Measurements from ENCODE around the gene SERPINA4. TPM values are rescaled to one million over a fixed set of nuclear protein-coding genes. Genes with fewer than 3 reads are reported as not detected.

SERPINA4 gene
- total and polyA plus RNA-seq, 2 experiments from 2014 or later = not detected

GRCh38 chr14:94574336-94574735, 13.1 kb downstream of the SERPINA4 start:
- H3K27me3 Mint-ChIP-seq (ENCODE audit: insufficient read depth, low read depth, poor library complexity) = peaks cover 4% of the 10 kb centered on the region
- Histone ChIP-seq H3K79me2 (replicated peaks; ENCODE audit: insufficient read depth) (no peaks in the 10 kb centered on the region), H3K27ac (ENCODE audit: low read depth) (no peak overlapping the region), H3K36me3 (ENCODE audit: insufficient read depth) (no peaks in the 10 kb centered on the region), H2AFZ (no peak overlapping the region), H3K27me3 (ENCODE audit: insufficient read depth) (no peaks in the 10 kb centered on the region), H3K4me2 (no peak overlapping the region), H3F3A (replicated peaks; ENCODE audit: low read depth) (no peaks in the 10 kb centered on the region), H3K9me2 (ENCODE audit: insufficient read depth) (no peaks in the 10 kb centered on the region; the same call in 1 of the 2 replicates), H3K4me3 (no peak overlapping the region), H4K20me1 (replicated peaks; ENCODE audit: insufficient read depth) (no peaks in the 10 kb centered on the region), H3K4me1 (ENCODE audit: insufficient read depth) (no peaks in the 10 kb centered on the region)
- H3K36me3 Mint-ChIP-seq (ENCODE audit: low read depth) = no peaks in the 10 kb centered on the region
- H3K4me3 Mint-ChIP-seq = no peak overlapping the region
- no peak overlapping the region for H3K27ac Mint-ChIP-seq
- H3K9me3 Mint-ChIP-seq = peaks cover 6% of the 10 kb centered on the region; the same call in 1 of the 3 replicates
- H3K4me1 Mint-ChIP-seq = no peaks in the 10 kb centered on the region
- TF ChIP-seq POLR2AphosphoS5 (IDR thresholded peaks at IDR 0.05; ENCODE audit: low read depth) (no peak), ZNF114 (CRISPR knock-in tag; IDR thresholded peaks at IDR 0.05) (no peak), CTCF (conservative IDR thresholded peaks at IDR 0.05; ENCODE audit: low read depth in 2 of 2) (no peak), REST (IDR thresholded peaks at IDR 0.05; ENCODE audit: unreplicated experiment) (no peak), EZH2 (IDR thresholded peaks at IDR 0.05; ENCODE audit: low read depth, unreplicated experiment) (no peak), ZNF462 (CRISPR knock-in tag; IDR thresholded peaks at IDR 0.05) (no peak), ZNF331 (CRISPR knock-in tag; IDR thresholded peaks at IDR 0.05; ENCODE audit: low read depth) (no peak), JUNB (IDR thresholded peaks at IDR 0.05; ENCODE audit: unreplicated experiment) (no peak), CREB1 (CRISPR knock-in tag; IDR thresholded peaks at IDR 0.05; ENCODE audit: low read depth) (no peak), NANOG (IDR thresholded peaks at IDR 0.05; ENCODE audit: borderline replicate concordance) (no peak), ETS1 (IDR thresholded peaks at IDR 0.05) (no peak), EZH2phosphoT487 (IDR thresholded peaks at IDR 0.05; ENCODE audit: unreplicated experiment) (no peak), STAT1 (IDR thresholded peaks at IDR 0.05; ENCODE audit: unreplicated experiment) (no peak)
- ATAC-seq (no peak), DNase-seq (ENCODE audit: low spot score) (no peak)

Measured in GM23338 (cell line).